Measurements from ENCODE around the gene TMEM256. TPM values are rescaled to one million over a fixed set of nuclear protein-coding genes. Genes with fewer than 3 reads are reported as not detected.

TMEM256 gene
- total and polyA plus RNA-seq, 9 of the 15 experiments (the other 6 are each of a cell fraction or from before 2014, with no cell fraction given): 43.4 to 177 (median 68.5) TPM

DNA sequence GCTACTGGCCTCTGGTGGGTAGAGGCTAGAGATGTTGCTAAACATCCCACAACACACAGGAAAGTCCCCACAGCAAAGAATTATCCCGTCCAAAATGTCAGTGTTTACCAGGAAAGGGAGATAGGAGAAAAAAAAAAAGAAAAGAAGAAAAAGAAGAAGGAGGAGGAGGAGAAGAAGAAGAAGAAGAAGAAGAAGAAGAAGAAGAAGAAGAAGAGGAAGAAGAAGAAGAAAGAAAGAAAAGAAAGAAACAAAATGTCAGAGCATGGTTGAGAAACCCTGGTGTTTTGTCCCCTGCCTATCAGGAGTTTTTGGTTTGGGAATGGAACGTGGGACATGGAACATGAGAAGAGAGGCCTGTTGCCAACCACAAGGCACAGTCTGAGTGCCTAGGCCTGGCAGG lies 46.5 kb downstream of the TMEM256 start (continued):
- TF ChIP-seq, protein P1, sequence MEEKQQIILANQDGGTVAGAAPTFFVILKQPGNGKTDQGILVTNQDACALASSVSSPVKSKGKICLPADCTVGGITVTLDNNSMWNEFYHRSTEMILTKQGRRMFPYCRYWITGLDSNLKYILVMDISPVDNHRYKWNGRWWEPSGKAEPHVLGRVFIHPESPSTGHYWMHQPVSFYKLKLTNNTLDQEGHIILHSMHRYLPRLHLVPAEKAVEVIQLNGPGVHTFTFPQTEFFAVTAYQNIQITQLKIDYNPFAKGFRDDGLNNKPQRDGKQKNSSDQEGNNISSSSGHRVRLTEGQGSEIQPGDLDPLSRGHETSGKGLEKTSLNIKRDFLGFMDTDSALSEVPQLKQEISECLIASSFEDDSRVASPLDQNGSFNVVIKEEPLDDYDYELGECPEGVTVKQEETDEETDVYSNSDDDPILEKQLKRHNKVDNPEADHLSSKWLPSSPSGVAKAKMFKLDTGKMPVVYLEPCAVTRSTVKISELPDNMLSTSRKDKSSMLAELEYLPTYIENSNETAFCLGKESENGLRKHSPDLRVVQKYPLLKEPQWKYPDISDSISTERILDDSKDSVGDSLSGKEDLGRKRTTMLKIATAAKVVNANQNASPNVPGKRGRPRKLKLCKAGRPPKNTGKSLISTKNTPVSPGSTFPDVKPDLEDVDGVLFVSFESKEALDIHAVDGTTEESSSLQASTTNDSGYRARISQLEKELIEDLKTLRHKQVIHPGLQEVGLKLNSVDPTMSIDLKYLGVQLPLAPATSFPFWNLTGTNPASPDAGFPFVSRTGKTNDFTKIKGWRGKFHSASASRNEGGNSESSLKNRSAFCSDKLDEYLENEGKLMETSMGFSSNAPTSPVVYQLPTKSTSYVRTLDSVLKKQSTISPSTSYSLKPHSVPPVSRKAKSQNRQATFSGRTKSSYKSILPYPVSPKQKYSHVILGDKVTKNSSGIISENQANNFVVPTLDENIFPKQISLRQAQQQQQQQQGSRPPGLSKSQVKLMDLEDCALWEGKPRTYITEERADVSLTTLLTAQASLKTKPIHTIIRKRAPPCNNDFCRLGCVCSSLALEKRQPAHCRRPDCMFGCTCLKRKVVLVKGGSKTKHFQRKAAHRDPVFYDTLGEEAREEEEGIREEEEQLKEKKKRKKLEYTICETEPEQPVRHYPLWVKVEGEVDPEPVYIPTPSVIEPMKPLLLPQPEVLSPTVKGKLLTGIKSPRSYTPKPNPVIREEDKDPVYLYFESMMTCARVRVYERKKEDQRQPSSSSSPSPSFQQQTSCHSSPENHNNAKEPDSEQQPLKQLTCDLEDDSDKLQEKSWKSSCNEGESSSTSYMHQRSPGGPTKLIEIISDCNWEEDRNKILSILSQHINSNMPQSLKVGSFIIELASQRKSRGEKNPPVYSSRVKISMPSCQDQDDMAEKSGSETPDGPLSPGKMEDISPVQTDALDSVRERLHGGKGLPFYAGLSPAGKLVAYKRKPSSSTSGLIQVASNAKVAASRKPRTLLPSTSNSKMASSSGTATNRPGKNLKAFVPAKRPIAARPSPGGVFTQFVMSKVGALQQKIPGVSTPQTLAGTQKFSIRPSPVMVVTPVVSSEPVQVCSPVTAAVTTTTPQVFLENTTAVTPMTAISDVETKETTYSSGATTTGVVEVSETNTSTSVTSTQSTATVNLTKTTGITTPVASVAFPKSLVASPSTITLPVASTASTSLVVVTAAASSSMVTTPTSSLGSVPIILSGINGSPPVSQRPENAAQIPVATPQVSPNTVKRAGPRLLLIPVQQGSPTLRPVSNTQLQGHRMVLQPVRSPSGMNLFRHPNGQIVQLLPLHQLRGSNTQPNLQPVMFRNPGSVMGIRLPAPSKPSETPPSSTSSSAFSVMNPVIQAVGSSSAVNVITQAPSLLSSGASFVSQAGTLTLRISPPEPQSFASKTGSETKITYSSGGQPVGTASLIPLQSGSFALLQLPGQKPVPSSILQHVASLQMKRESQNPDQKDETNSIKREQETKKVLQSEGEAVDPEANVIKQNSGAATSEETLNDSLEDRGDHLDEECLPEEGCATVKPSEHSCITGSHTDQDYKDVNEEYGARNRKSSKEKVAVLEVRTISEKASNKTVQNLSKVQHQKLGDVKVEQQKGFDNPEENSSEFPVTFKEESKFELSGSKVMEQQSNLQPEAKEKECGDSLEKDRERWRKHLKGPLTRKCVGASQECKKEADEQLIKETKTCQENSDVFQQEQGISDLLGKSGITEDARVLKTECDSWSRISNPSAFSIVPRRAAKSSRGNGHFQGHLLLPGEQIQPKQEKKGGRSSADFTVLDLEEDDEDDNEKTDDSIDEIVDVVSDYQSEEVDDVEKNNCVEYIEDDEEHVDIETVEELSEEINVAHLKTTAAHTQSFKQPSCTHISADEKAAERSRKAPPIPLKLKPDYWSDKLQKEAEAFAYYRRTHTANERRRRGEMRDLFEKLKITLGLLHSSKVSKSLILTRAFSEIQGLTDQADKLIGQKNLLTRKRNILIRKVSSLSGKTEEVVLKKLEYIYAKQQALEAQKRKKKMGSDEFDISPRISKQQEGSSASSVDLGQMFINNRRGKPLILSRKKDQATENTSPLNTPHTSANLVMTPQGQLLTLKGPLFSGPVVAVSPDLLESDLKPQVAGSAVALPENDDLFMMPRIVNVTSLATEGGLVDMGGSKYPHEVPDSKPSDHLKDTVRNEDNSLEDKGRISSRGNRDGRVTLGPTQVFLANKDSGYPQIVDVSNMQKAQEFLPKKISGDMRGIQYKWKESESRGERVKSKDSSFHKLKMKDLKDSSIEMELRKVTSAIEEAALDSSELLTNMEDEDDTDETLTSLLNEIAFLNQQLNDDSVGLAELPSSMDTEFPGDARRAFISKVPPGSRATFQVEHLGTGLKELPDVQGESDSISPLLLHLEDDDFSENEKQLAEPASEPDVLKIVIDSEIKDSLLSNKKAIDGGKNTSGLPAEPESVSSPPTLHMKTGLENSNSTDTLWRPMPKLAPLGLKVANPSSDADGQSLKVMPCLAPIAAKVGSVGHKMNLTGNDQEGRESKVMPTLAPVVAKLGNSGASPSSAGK (IDR thresholded peaks at IDR 0.05): no peak
- TF ChIP-seq ZFP30 (CRISPR knock-in tag; IDR thresholded peaks at IDR 0.05; ENCODE audit: borderline replicate concordance) (no peak), ZSCAN29 (IDR thresholded peaks at IDR 0.05) (no peak), DPF2 (IDR thresholded peaks at IDR 0.05) (no peak), PHF8 (IDR thresholded peaks at IDR 0.05; ENCODE audit: borderline replicate concordance, low read length) (no peak)
- TF ChIP-seq, protein P2, sequence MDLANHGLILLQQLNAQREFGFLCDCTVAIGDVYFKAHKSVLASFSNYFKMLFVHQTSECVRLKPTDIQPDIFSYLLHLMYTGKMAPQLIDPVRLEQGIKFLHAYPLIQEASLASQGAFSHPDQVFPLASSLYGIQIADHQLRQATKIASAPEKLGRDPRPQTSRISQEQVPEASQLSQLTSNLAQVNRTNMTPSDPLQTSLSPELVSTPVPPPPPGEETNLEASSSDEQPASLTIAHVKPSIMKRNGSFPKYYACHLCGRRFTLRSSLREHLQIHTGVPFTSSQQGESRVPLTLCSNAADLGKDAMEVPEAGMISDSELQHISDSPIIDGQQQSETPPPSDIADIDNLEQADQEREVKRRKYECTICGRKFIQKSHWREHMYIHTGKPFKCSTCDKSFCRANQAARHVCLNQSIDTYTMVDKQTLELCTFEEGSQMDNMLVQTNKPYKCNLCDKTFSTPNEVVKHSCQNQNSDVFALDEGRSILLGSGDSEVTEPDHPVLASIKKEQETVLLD (IDR thresholded peaks at IDR 0.05): no peak
- TF ChIP-seq, protein P3, sequence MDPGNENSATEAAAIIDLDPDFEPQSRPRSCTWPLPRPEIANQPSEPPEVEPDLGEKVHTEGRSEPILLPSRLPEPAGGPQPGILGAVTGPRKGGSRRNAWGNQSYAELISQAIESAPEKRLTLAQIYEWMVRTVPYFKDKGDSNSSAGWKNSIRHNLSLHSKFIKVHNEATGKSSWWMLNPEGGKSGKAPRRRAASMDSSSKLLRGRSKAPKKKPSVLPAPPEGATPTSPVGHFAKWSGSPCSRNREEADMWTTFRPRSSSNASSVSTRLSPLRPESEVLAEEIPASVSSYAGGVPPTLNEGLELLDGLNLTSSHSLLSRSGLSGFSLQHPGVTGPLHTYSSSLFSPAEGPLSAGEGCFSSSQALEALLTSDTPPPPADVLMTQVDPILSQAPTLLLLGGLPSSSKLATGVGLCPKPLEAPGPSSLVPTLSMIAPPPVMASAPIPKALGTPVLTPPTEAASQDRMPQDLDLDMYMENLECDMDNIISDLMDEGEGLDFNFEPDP (CRISPR knock-in tag; IDR thresholded peaks at IDR 0.05): no peak
